Liver (tissue), 9 donors: ENCODE results near the gene YBX3. TPM values are rescaled to one million over a fixed set of nuclear protein-coding genes. Genes with fewer than 3 reads are reported as not detected.

Experiments used
- DNase-seq: peaks from one replicate; pipeline ENCODE4 v3.0.0-alpha.2; 2017; ENCODE audit warnings: low spot score
- H3K27ac ChIP-seq, 2 donors: one replicate each; pipeline ENCODE4 v1.7.0; 2013; ENCODE audit warnings: inconsistent platforms in 2 of 2, low read length in 2 of 2, control low read depth in 1 of 2, low read depth in 1 of 2, mild to moderate bottlenecking in 1 of 2
- H3K27me3 ChIP-seq, 4 donors: one replicate each; pipeline versions ENCODE4 v1.6.1 to v1.7.0; 2013; ENCODE audit warnings: low read length in 3 of 4, inconsistent platforms in 1 of 4, mild to moderate bottlenecking in 1 of 4, moderate library complexity in 1 of 4; ENCODE audit not compliant: control insufficient read depth in 4 of 4, insufficient read depth in 4 of 4
- H3K36me3 ChIP-seq, 4 donors: one replicate each; pipeline versions ENCODE4 v1.6.1 to v1.7.0; 2013; ENCODE audit warnings: low read length in 3 of 4, mild to moderate bottlenecking in 3 of 4, low read depth in 1 of 4, moderate library complexity in 1 of 4; ENCODE audit not compliant: control insufficient read depth in 4 of 4, insufficient read depth in 3 of 4
- H3K4me1 ChIP-seq, 4 donors: one replicate each; pipeline versions ENCODE4 v1.6.1 to v1.7.0; 2013; ENCODE audit warnings: low read length in 3 of 4, mild to moderate bottlenecking in 3 of 4, moderate library complexity in 1 of 4; ENCODE audit not compliant: control insufficient read depth in 4 of 4, insufficient read depth in 4 of 4
- H3K4me3 ChIP-seq, 3 donors: one replicate each; pipeline versions ENCODE4 v1.6.1 to v1.7.0; 2013; ENCODE audit warnings: low read length in 3 of 3, control low read depth in 1 of 3, low read depth in 1 of 3, mild to moderate bottlenecking in 1 of 3
- H3K9ac ChIP-seq, 2 donors: one replicate each; pipeline ENCODE4 v1.7.0; 2013; ENCODE audit warnings: low read length in 2 of 2, mild to moderate bottlenecking in 2 of 2, moderate library complexity in 2 of 2, control low read depth in 1 of 2, low read depth in 1 of 2
- H3K9me3 ChIP-seq, 4 donors: one replicate each; pipeline versions ENCODE4 v1.6.1 to v1.7.0; 2013; ENCODE audit warnings: low read length in 3 of 4; ENCODE audit not compliant: control insufficient read depth in 4 of 4
- ATF3 ChIP-seq: IDR thresholded peaks from 2 replicates; pipeline ENCODE4 v1.6.1; 2016; ENCODE audit warnings: antibody characterized with exemption
- CTCF ChIP-seq: fragments of 150-350 bp; IDR thresholded peaks from 2 replicates; pipeline ENCODE4 v1.5.1; 2017; ENCODE audit warnings: improper control_type of control experiment, low read depth, low read length; ENCODE audit not compliant: missing input control
- EGR1 ChIP-seq, 2 donors: IDR thresholded peaks; 2 replicates each; pipeline ENCODE4 v1.6.1; 2016 to 2018; ENCODE audit warnings: antibody characterized with exemption in 2 of 2, low read depth in 2 of 2
- GABPA ChIP-seq, 2 donors: IDR thresholded peaks in 1 of 2; conservative IDR thresholded peaks in 1 of 2; 2 replicates each; pipeline ENCODE4 v1.6.1; 2016; ENCODE audit warnings: antibody characterized with exemption in 2 of 2, mild to moderate bottlenecking in 1 of 2, moderate library complexity in 1 of 2
- HNF4A ChIP-seq, 2 donors: conservative IDR thresholded peaks; 2 replicates each; pipeline ENCODE4 v1.6.1; 2016; ENCODE audit warnings: antibody characterized with exemption in 2 of 2, mild to moderate bottlenecking in 2 of 2
- HNF4G ChIP-seq: IDR thresholded peaks from 2 replicates; pipeline ENCODE4 v1.6.1; 2016; ENCODE audit warnings: antibody characterized with exemption
- JUND ChIP-seq, 2 donors: IDR thresholded peaks; 2 replicates each; pipeline ENCODE4 v1.6.1; 2016; ENCODE audit warnings: antibody characterized with exemption in 2 of 2
- MAX ChIP-seq: IDR thresholded peaks from 2 replicates; pipeline ENCODE4 v1.6.1; 2016; ENCODE audit warnings: antibody characterized with exemption
- NR2F2 ChIP-seq: IDR thresholded peaks from 2 replicates; pipeline ENCODE4 v1.6.1; 2016; ENCODE audit warnings: antibody characterized with exemption
- RAD21 ChIP-seq, 2 donors: IDR thresholded peaks; 2 replicates each; pipeline ENCODE4 v1.6.1; 2016; ENCODE audit warnings: antibody characterized with exemption in 2 of 2, mild to moderate bottlenecking in 2 of 2
- RXRA ChIP-seq, 2 donors: IDR thresholded peaks; 2 replicates each; pipeline ENCODE4 v1.6.1; 2017 to 2018; ENCODE audit warnings: antibody characterized with exemption in 2 of 2, mild to moderate bottlenecking in 1 of 2
- SP1 ChIP-seq: IDR thresholded peaks from 2 replicates; pipeline ENCODE4 v1.6.1; 2018; ENCODE audit warnings: antibody characterized with exemption, mild to moderate bottlenecking
- TAF1 ChIP-seq: conservative IDR thresholded peaks from 2 replicates; pipeline ENCODE4 v1.6.1; 2016; ENCODE audit warnings: antibody characterized with exemption, mild to moderate bottlenecking
- YY1 ChIP-seq: IDR thresholded peaks from 2 replicates; pipeline ENCODE4 v1.6.1; 2016; ENCODE audit warnings: antibody characterized with exemption, mild to moderate bottlenecking
- ZBTB33 ChIP-seq: IDR thresholded peaks from 2 replicates; pipeline ENCODE4 v1.6.1; 2016; ENCODE audit warnings: antibody characterized with exemption
- WGBS: extraction: QIAGEN DNeasy Blood & Tissue Kit; methylation state at CpG from one replicate; pipeline ENCODE4 v1.1.7; 2013; 5-methylcytosine and 5-hydroxymethylcytosine counted together
- polyA plus RNA-seq, 2 donors: library from polyadenylated mRNA; stranded (reverse) in 1 of 2; unstranded in 1 of 2; fragments of 200-250 nt in 1 of 2; fragments of >200 nt in 1 of 2; fragmentation: Nextera tagmentation in 1 of 2; extraction: Ambion mirVana in 1 of 2; gene quantifications; one replicate each; pipeline versions ENCODE4 v1.2.1 to v1.2.3, GENCODE V29; 2013 to 2015
- total RNA-seq, 2 donors: library from RNA; depleted of rRNA; stranded (reverse); fragments of >200 nt; gene quantifications; one replicate each; pipeline ENCODE4 v1.2.3, GENCODE V29; 2014
- donor health status: healthy.
- donor health status: healthy.
- donor health status: healthy.
- donor health status: healthy.
- donor health status: healthy.

YBX3 gene
- total and polyA plus RNA-seq, 4 donors: 6.8 to 116 (median 15.7) TPM

GRCh38 chr12:10664499-10664898 is 58.6 kb downstream of the YBX3 start:
- no peaks in the 10 kb centered on the region for H3K36me3 ChIP-seq
- H3K4me1 ChIP-seq: peaks cover 0 to 7% (median 2%) of the 10 kb centered on the region in 4 donors
- TF ChIP-seq MAX (no peak), ZBTB33 (no peak), NR2F2 (no peak), HNF4A (conservative IDR thresholded peaks at IDR 0.05) (no peak), GABPA (IDR thresholded peaks at IDR 0.05 in 1 of 2, conservative IDR thresholded peaks at IDR 0.05 in 1 of 2) (no peak), YY1 (no peak), CTCF (no peak), TAF1 (no peak), RAD21 (IDR thresholded peaks at IDR 0.05) (no peak), HNF4G (no peak), JUND (IDR thresholded peaks at IDR 0.05) (no peak), ATF3 (no peak), RXRA (IDR thresholded peaks at IDR 0.05) (no peak), EGR1 (IDR thresholded peaks at IDR 0.05; ENCODE audit: low read depth in 2 of 2) (no peak), SP1 (no peak)
- H3K9ac ChIP-seq: no peak overlapping the region
- H3K9me3 ChIP-seq: no peaks in the 10 kb centered on the region
- no peak for DNase-seq
- H3K27ac ChIP-seq: no peak overlapping the region
- peaks cover 0 to 2% (median 0%) of the 10 kb centered on the region in 4 donors for H3K27me3 ChIP-seq
- no peak overlapping the region for H3K4me3 ChIP-seq
- WGBS: 64% methylated on average over 2 of the region's 2 CpGs

GRCh38 chr12:10663869-10664268 is 59.3 kb downstream of the YBX3 start:
- no peak overlapping the region for H3K4me3 ChIP-seq
- WGBS: 83% methylated on average over 3 of the region's 3 CpGs
- no peak for TF ChIP-seq GABPA (IDR thresholded peaks at IDR 0.05 in 1 of 2, conservative IDR thresholded peaks at IDR 0.05 in 1 of 2)
- no peak for TF ChIP-seq JUND (IDR thresholded peaks at IDR 0.05)
- TF ChIP-seq CTCF: no peak
- peaks cover 0 to 7% (median 2%) of the 10 kb centered on the region in 4 donors for H3K4me1 ChIP-seq
- no peaks in the 10 kb centered on the region for H3K36me3 ChIP-seq
- DNase-seq: no peak
- H3K9me3 ChIP-seq: no peaks in the 10 kb centered on the region
- peaks cover 0 to 2% (median 0%) of the 10 kb centered on the region in 4 donors for H3K27me3 ChIP-seq
- H3K27ac ChIP-seq: no peak overlapping the region
- no peak overlapping the region for H3K9ac ChIP-seq
